GM13976 (cell line): ENCODE data around the gene ACIN1.

ENCODE experiments used
- DNase-seq: peaks from one replicate; pipeline ENCODE4 v3.0.0; 2012; ENCODE audit warnings: low spot score
- CTCF ChIP-seq: IDR thresholded peaks from 2 replicates; pipeline ENCODE4 v1.5.1; 2012; ENCODE audit warnings: borderline replicate concordance, mild to moderate bottlenecking; ENCODE audit not compliant: insufficient read depth; ENCODE audit errors: extremely low read depth, missing control alignments, control extremely low read depth
- in situ Hi-C: fragments of 300-500 bp; cut with MboI; formaldehyde crosslinking; loops from one replicate; pipeline ENCODE4 v1.12.0; 2022; ENCODE audit warnings: low sequenced_read_pairs, mixed read lengths, inconsistent platforms; ENCODE audit not compliant: unreplicated experiment

The ACIN1 gene

DNA sequence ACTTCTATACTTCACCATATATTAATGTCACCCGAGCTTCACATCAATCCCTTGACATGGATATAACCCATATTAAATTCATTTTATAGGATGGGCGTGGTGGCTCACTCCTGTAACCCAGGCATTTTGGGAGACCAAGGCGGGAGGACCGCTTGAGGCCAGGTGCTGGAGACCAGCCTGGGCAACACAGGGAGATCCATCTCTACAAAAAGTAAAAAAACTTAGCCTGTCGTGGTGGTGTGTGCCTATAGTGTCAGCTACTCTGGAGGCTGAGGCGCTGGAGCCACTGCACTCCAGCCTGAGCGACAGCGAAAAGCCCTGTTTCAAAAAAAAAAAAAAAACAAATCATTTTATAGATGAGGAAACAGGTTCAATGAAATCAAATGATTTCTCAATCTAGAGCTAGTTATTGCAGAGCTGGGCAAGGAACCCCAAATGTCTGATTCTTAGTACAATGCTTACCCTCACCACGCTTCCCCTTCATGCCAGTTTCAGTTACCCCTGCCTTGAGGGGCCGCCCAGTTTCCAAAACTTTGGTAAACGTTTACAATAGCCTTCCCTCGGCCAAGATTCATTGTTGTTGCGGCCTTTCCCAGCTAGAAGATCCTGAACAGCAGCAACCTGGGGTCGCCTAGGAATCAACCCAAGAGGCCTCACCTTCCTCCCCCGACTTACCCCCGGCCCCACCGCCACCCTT lies 61.0 kb downstream of the ACIN1 start:
- TF ChIP-seq CTCF: no peak
- in situ Hi-C loops: no loop called here

DNA sequence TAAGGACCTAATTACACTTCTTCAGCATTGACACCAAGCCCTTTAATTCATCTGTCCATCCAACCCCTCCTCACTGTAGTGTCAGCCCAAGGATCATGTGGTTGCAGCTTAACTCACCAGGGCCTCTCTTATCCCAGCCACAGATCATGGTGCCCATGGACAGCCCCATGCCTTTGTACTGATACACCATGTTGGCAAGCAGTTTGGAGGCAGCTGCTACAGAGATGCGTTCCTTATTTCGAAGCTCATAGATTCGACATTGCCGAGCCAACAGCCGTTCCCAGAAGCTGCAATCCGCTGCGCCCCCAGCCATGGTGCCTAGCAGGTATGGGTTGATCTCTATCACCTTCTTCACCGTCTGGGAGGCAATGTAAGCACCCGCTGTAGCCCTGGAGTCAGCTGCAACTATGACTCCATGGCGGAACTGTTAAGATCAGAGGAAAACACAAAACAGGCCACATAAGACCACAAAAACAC lies 61.6 kb downstream of the ACIN1 start:
- no peak for DNase-seq
- TF ChIP-seq CTCF: no peak
- in situ Hi-C loops: no loop called here

More for the DNA sequence above, 61.0 kb downstream of the ACIN1 start:
- no peak for DNase-seq

- TF ChIP-seq CTCF: no peak
- in situ Hi-C loops: no loop called here
- DNase-seq: no peak
Observed at GRCh38 chr14:23030936-23031335, 64.0 kb downstream of the ACIN1 start.

- no peak for DNase-seq
- no peak for TF ChIP-seq CTCF
- in situ Hi-C loops: no loop called here
Observed at GRCh38 chr14:23028799-23029198, 66.1 kb downstream of the ACIN1 start.

DNA sequence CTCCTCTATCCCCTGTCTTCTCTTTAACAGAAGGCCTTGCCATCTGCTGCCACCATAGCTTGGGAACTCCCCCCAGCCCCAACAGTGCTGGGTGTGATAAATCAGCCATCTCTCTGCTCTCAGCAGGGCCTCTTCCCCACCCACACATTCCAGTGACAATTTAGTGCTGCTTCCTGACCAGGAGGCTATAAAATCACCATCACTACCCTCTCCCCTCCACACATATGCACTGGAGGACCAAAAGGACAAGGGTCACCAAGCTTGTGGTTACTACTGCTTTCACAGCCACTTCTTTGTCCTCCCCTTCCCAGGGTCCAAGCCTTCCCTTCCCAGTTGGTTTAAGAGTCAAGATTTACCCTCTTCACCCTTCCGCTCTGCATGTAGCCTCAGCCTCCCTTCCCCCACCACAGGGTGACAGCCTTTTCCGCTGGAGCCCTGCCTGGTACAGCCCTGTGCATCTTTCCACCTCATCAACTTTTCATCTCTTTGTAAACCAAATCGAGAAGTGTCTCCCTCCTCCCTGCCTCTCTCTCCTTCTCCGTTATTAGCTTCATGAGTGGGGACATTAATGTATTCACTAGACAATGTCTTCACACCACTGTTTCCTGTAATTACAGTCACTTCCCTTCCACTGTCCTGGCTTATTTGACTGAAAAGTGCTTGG lies 69.7 kb downstream of the ACIN1 start:
- no peak for DNase-seq
- no peak for TF ChIP-seq CTCF
- in situ Hi-C loops: no loop called here

DNA sequence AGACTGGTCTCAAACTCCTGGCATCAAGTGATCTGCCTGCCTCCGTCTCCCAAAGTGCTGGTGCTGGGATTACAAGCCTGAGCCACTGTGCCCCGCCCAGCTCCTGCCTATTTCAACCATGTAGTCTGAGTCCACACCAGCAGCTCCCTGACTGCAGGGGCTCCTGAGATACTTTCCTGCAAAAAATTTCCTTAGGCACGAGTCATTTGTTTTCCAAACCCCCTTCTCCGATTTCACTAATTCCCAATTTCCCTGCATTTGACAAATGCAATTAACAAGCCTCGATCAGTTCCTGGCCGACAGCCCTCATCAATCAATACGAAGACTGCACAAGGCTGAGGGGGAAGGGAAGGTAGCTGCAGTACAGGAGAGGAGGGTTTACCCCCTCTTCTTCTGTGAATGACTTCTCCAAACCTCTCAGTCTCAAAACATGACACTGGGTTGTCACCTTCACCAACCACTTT lies 70.3 kb downstream of the ACIN1 start:
- no peak for TF ChIP-seq CTCF
- DNase-seq: no peak
- in situ Hi-C loops: no loop called here
